OCI-LY7 (cell line): Measurements from ENCODE around the gene CYP2C18. TPM values are rescaled to one million over a fixed set of nuclear protein-coding genes. Genes with fewer than 3 reads are reported as not detected.
"Not testable (repeated sequence)": the region's sequence is repeated elsewhere in the genome, so short reads cannot be mapped to it uniquely, and the experiment has no call there.

Source experiments
- Bru-seq: library from RNA; stranded (reverse); fragments of 400-500 nt; gene quantifications from one replicate; lab custom pipeline; 2021; lab: Mats Ljungman, UMichigan
- BruChase-seq, 2 experiments: library from RNA; stranded (reverse); fragments of 400-500 nt; gene quantifications; one replicate each; lab custom pipeline; 2021; lab: Mats Ljungman, UMichigan
- BruUV-seq: library from RNA; stranded (reverse); fragments of 400-500 nt; replicated peaks from 2 replicates; lab custom pipeline; 2021; lab: Mats Ljungman, UMichigan
- CTCF ChIA-PET: fragments of 300-600 bp; sonication (Branson Sonifier 250); formaldehyde crosslinking; loops from one replicate; lab custom pipeline; 2022; ENCODE audit warnings: antibody characterized with exemption; ENCODE audit not compliant: unreplicated experiment; lab: Charles Lee
- POLR2A ChIA-PET: fragments of 300-600 bp; sonication (Branson Sonifier 250); formaldehyde crosslinking; loops from one replicate; lab custom pipeline; 2022; ENCODE audit warnings: antibody characterized with exemption; lab: Charles Lee
- DNase-seq: peaks from one replicate; pipeline ENCODE4 v3.0.0-alpha.2; 2015; ENCODE audit warnings: low spot score
- H2AFZ ChIP-seq: fragments of 200-600 bp; sonication (generic), shearing (Covaris generic); 2 replicates; pipeline ENCODE4 v1.6.1; 2014; ENCODE audit warnings: mild to moderate bottlenecking, antibody characterized with exemption, low read length, moderate library complexity
- H3K27ac ChIP-seq: fragments of 200-600 bp; sonication (generic); 2 replicates; pipeline ENCODE4 v1.5.1; 2014; ENCODE audit warnings: mixed run types, low read depth, mild to moderate bottlenecking, moderate library complexity, low read length, inconsistent platforms; ENCODE audit not compliant: poor library complexity, severe bottlenecking
- H3K36me3 ChIP-seq: fragments of 200-600 bp; sonication (generic); 2 replicates; pipeline ENCODE4 v1.6.1; 2014; ENCODE audit warnings: mild to moderate bottlenecking, antibody characterized with exemption, low read length, moderate library complexity, mixed read lengths; ENCODE audit not compliant: insufficient read depth
- H3K4me1 ChIP-seq: fragments of 200-600 bp; sonication (generic); 2 replicates; pipeline ENCODE4 v1.5.1; 2014; ENCODE audit warnings: mild to moderate bottlenecking, low read length; ENCODE audit not compliant: insufficient read depth, poor library complexity, severe bottlenecking
- H3K4me2 ChIP-seq: fragments of 200-600 bp; sonication (generic); 2 replicates; pipeline ENCODE4 v1.6.1; 2014; ENCODE audit warnings: mild to moderate bottlenecking, low read length
- H3K4me3 ChIP-seq: fragments of 200-600 bp; sonication (generic); 2 replicates; pipeline ENCODE4 v1.5.1; 2014; ENCODE audit warnings: mild to moderate bottlenecking, low read depth, low read length; ENCODE audit not compliant: poor library complexity, severe bottlenecking
- H3K79me2 ChIP-seq: fragments of 200-600 bp; sonication (generic); 2 replicates; pipeline ENCODE4 v1.6.1; 2016; ENCODE audit warnings: low read depth, mild to moderate bottlenecking, low read length, moderate library complexity, mixed read lengths; ENCODE audit not compliant: insufficient read depth
- H3K9me2 ChIP-seq: fragments of 200-600 bp; sonication (generic); 2 replicates; pipeline ENCODE4 v1.6.1; 2016; ENCODE audit warnings: mild to moderate bottlenecking, low read length, mixed read lengths; ENCODE audit not compliant: insufficient read depth
- H3K9me3 ChIP-seq: fragments of 200-600 bp; sonication (generic); 2 replicates; pipeline ENCODE4 v1.6.1; 2014; ENCODE audit warnings: mild to moderate bottlenecking, mixed run types, low read length, mixed read lengths
- H4K20me1 ChIP-seq: fragments of 200-600 bp; sonication (generic); 2 replicates; pipeline ENCODE4 v1.6.1; 2014; ENCODE audit warnings: mild to moderate bottlenecking, antibody characterized with exemption, low read length, moderate library complexity, mixed read lengths; ENCODE audit not compliant: insufficient read depth
- EZH2phosphoT487 ChIP-seq: fragments of 200-600 bp; sonication (generic); IDR thresholded peaks from 2 replicates; pipeline ENCODE4 v1.6.1; 2018; ENCODE audit warnings: low read depth, borderline replicate concordance, mild to moderate bottlenecking, mixed run types, antibody characterized with exemption, low read length, moderate library complexity, mixed read lengths
- intact Hi-C: fragments of 100-400 bp; cut with micrococcal nuclease; formaldehyde crosslinking; loops from one replicate; pipeline ENCODE4 v1.10.0; 2022; ENCODE audit not compliant: unreplicated experiment
- long read RNA-seq: library from polyadenylated mRNA; stranded (forward); transcript quantifications from one replicate; pipeline ENCODE4 v2.0.0, GENCODE V29; 2022
- total RNA-seq, 2 experiments: library from RNA; depleted of rRNA in 1 of 2; stranded (reverse); fragments of >200 nt in 1 of 2; shearing (Covaris generic) in 1 of 2; gene quantifications; 2 replicates each; pipeline ENCODE4 v1.2.3, GENCODE V29; 2014 to 2022
- TF ChIP-seq, protein P1 (sequence below): fragments of 200-600 bp; sonication (generic); conservative IDR thresholded peaks from 2 replicates; pipeline ENCODE4 v1.5.1; 2014; ENCODE audit warnings: mild to moderate bottlenecking, antibody characterized with exemption, low read length, moderate library complexity, mixed read lengths

CYP2C18 gene
- total RNA-seq (2014; rRNA removed; shearing (Covaris generic)) (not detected in 2 replicates), total RNA-seq (2022) (not detected in 2 replicates), Bru-seq, nascent RNA (percentile 20 among the genes with signal in this experiment), BruChase-seq, experiment 1, labeled RNA remaining after a 6-hour chase (percentile 18 among the genes with signal in this experiment), BruChase-seq, experiment 2, labeled RNA remaining after a 2-hour chase (percentile 13 among the genes with signal in this experiment)
- long read RNA-seq = 0 reads

GRCh38 chr10:94683214-94684054 is at the start of gene CYP2C18:
CYP2C18 (plus strand) TSS chr10:94683729; CDS start chr10:94683820, 91 bp downstream.
- H3K36me3 ChIP-seq = no peaks in the 10 kb centered on the region
- no peak for DNase-seq
- H3K9me2 ChIP-seq = no peaks in the 10 kb centered on the region
- H2AFZ ChIP-seq = no peak within 1 kb of the TSS
- intact Hi-C loops = no loop called here
- no peaks in the 10 kb centered on the region for H3K79me2 ChIP-seq
- 0 out of 2 replicates have a peak, but pooled peaks cover 4% of the 10 kb centered on the region for H3K9me3 ChIP-seq
- no peaks in the 10 kb centered on the region for H3K4me1 ChIP-seq
- no peak within 1 kb of the TSS for H3K4me2 ChIP-seq
- POLR2A ChIA-PET = no interaction called here
- no TSS peak for BruUV-seq
- H3K27ac ChIP-seq = no peak within 1 kb of the TSS
- no peak for TF ChIP-seq EZH2phosphoT487
- TF ChIP-seq, protein P1, sequence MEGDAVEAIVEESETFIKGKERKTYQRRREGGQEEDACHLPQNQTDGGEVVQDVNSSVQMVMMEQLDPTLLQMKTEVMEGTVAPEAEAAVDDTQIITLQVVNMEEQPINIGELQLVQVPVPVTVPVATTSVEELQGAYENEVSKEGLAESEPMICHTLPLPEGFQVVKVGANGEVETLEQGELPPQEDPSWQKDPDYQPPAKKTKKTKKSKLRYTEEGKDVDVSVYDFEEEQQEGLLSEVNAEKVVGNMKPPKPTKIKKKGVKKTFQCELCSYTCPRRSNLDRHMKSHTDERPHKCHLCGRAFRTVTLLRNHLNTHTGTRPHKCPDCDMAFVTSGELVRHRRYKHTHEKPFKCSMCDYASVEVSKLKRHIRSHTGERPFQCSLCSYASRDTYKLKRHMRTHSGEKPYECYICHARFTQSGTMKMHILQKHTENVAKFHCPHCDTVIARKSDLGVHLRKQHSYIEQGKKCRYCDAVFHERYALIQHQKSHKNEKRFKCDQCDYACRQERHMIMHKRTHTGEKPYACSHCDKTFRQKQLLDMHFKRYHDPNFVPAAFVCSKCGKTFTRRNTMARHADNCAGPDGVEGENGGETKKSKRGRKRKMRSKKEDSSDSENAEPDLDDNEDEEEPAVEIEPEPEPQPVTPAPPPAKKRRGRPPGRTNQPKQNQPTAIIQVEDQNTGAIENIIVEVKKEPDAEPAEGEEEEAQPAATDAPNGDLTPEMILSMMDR = no peak
- CTCF ChIA-PET = no interaction called here
- H4K20me1 ChIP-seq = no peaks in the 10 kb centered on the region
- H3K4me3 ChIP-seq = no peak within 1 kb of the TSS

DNA sequence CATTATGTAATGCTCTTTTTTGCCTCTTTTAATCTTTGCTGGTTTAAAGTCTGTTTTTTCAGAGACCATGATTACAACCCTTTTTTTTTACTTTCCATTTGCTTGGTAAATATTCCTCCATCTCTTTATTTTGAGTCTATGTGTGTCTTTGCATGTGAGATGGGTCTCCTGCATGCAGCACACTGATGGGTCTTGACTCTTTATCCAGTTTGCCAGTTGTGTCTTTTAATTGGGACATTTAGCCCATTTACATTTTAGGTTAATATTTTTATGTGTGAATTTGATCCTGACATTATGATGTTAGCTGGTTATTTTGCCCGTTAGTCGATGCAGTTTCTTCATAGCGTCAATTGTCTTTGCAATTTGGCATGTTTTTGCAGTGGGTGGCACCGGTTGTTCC is 45.4 kb upstream of the CYP2C18 start:
- CTCF ChIA-PET, H3K4me3 ChIP-seq: not testable (repeated sequence)
- POLR2A ChIA-PET = interaction anchor here (0.6 kb wide), 1 partner anchor 487 kb away, joined by 3 read pairs; no protein-coding TSS in a partner anchor

GRCh38 chr10:94639902-94640301 is 43.6 kb upstream of the CYP2C18 start:
- Histone ChIP-seq H3K4me3 (no peak overlapping the region), H3K9me2 (no peaks in the 10 kb centered on the region), H3K27ac (no peak overlapping the region), H4K20me1 (no peaks in the 10 kb centered on the region), H3K79me2 (no peaks in the 10 kb centered on the region), H3K4me1 (no peaks in the 10 kb centered on the region), H3K4me2 (no peak overlapping the region), H3K9me3 (0 out of 2 replicates have a peak, but pooled peaks cover 4% of the 10 kb centered on the region), H2AFZ (no peak overlapping the region), H3K36me3 (no peaks in the 10 kb centered on the region)
- no TSS peak for BruUV-seq
- CTCF ChIA-PET = no interaction called here
- POLR2A ChIA-PET = interaction anchor here (1.1 kb wide), 1 partner anchor 14 kb away, joined by 3 read pairs; no protein-coding TSS in a partner anchor
- intact Hi-C loops = loop anchor here (10.0 kb wide), 1 partner anchor 725 kb away; no protein-coding TSS in a partner anchor
- no peak for TF ChIP-seq EZH2phosphoT487
- TF ChIP-seq, protein P1 = no peak
- no peak for DNase-seq

More for the DNA sequence above, 45.4 kb upstream of the CYP2C18 start:
- H3K4me1 ChIP-seq, BruUV-seq, H3K4me2 ChIP-seq, H3K9me2 ChIP-seq, H3K27ac ChIP-seq, H3K79me2 ChIP-seq, H2AFZ ChIP-seq, H3K9me3 ChIP-seq, DNase-seq, H4K20me1 ChIP-seq, H3K36me3 ChIP-seq: not testable (repeated sequence)
- intact Hi-C loops = loop anchor here (10.0 kb wide), 1 partner anchor 727 kb away; no protein-coding TSS in a partner anchor
